Effector CD4-positive, alpha-beta T cell (primary cell): Measurements from ENCODE around the gene UPF3A.
A peak's percentile ranks its signal among the peaks of the same experiment; 100 is the strongest.

Experiments used
- DNase-seq: peaks from one replicate; pipeline ENCODE4 v3.0.0-alpha.2; 2020

Gene UPF3A

DNA sequence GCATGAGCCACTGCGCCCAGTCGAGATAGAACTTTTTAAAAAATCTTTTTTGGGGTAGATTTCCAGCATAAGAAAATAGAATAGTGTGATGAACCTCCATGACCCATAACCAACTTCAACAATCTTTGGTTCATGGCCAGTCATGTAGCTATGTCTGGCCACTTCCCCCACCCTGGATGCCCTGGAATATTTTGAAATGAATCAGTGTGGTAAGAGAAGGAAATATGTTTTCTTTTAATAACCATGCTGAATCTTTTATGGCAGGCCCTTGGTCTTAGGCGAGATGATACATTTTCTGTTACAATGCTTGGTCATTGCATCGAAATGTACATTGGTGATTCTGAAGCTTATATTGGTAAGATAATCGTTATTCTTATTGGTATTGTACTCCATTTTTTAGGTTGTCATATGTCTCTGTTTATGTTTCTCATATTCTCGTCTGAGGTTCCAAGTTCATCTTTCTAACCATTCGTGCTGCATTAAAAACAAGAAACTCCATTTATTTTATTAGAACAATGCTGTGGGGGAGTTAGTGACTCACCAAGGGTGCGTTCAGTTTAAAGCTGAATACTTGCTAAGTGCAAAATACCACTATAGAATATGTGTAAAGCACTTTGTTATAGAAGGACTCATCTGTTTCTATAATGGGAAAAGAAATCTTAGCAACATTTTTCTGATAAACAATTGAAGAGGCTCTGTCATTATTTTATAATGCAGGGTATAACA lies 16.4 kb upstream of the UPF3A start:
- DNase-seq, result no peak

DNA sequence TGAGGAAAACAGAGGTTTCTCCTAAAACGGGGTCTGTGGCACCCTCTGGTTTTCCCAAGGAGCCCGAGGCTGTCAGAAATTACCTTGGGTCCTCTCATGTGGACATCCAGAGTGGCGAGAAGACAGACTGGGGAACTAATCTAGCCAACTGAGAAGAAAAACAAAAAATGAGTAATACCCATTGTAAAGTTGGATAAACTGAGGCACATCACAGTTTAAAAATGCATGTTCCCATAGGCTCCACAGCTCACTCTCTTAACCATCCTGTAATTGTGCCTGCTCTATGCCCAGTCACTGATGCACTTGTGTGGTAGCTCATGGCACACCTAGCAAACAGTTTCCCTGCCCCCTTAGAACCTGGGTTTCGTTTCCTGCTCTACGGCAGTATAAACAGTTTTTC lies 15.2 kb upstream of the UPF3A start:
- DNase-seq, result no peak

GRCh38 chr13:114268344-114269280 lies 12.8 kb upstream of the UPF3A start:
- DNase-seq, result no peak

GRCh38 chr13:114269281-114269770 lies 12.1 kb upstream of the UPF3A start:
- DNase-seq, result no peak

GRCh38 chr13:114272977-114273376 lies 8.4 kb upstream of the UPF3A start:
- DNase-seq, result no peak

GRCh38 chr13:114275304-114275703 lies 6.1 kb upstream of the UPF3A start:
- no peak for DNase-seq

- DNase-seq, result no peak
Measured at GRCh38 chr13:114279146-114279545, 2.3 kb upstream of the UPF3A start.

DNA sequence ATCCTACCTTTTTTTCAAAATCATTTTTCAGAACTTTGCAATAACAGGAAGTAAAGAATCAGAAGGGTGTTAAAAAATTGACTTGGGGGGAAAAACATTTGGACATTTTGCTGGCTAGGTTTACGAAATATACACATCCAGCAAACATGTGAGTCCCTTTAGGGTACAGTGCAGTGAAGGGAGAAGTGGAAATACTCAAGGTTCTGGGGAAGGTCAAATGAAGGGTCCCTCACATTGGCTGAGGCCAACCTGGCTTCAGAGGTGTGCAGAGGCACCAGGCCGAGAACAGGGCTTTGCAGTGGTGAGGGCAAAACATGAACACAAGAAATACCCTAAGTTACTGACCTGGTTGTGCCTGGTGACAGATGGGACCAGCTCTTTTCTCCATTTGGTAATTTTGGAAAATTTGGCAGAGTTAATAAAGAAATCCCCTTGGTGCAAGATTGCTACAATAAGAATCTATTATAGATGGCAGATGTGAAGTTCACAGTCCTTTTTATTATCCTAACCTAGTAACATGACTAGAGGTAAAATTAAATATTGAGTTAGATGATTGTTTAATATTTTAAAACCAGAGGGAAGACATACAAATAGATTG lies 1.5 kb upstream of the UPF3A start:
- no peak for DNase-seq

GRCh38 chr13:114282041-114282670 lies 755 bp downstream of the UPF3A start:
- DNase-seq, result peak; percentile 55

GRCh38 chr13:114283576-114283975 lies 2.2 kb downstream of the UPF3A start:
- DNase-seq, result no peak

- DNase-seq, result no peak
Measured at GRCh38 chr13:114284680-114285079, 3.3 kb downstream of the UPF3A start.

GRCh38 chr13:114285166-114285808 lies 3.9 kb downstream of the UPF3A start:
- no peak for DNase-seq

- no peak for DNase-seq
Measured at GRCh38 chr13:114286808-114287207, 5.4 kb downstream of the UPF3A start.

DNA sequence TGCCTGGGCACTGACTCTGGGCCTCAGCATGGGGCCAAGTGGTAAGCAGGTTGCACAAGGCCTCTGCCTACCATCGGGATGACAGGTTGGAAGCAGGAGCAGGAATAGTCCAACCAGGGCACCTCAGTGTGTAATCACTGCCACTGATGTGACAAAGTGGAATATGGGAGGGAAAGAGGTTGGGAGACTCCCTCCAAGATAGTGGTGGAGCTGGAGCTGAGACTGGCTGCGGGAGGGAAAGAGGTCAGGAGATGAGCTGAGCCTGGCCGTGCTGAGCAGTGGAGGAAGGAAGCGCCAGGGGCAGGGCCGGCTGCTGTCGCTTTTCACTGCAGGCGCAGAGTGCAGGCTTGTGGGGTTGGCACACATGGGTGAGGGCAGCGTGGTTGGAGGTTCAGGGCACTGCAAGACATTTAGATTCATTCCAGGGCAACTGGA lies 6.8 kb downstream of the UPF3A start:
- DNase-seq, result no peak

DNA sequence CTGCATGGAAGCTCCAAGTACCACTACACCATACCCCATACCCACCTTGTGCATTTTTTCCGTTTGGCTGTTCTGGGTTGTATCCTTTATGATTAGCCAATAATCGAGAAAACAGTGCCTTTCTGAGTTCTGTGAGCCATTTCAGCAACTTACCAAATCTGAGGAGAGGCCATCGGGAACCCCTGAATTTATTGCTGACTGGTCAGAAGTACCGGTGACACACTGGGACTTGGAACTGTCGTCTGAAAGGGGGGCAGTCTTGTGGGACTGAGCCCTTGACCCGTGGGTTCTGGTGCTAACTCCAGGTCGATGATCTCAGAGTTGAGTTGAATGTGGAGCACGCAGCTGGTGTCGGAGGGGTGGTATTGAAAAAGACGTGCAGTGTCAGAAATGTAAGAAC lies 15.0 kb downstream of the UPF3A start:
- no peak for DNase-seq

DNA sequence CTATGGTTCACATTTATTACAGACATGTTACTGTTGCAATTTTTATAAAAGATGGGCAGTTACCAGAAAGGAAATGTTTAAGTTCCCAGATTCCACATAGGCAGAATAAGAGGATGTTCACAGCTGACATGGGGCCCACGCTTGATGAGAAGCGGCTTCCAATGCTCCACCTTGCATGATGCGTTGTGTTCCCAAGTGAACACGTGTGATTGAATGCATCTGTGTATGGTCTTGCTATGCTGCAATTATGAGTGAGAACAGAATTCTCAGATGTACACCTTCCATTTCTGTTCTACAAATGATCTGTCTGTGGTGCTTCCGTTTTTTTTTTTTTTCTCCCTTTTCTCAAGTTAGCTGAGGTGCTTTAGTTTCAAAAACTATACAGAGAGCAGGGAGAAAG lies 15.5 kb downstream of the UPF3A start:
- no peak for DNase-seq

DNA sequence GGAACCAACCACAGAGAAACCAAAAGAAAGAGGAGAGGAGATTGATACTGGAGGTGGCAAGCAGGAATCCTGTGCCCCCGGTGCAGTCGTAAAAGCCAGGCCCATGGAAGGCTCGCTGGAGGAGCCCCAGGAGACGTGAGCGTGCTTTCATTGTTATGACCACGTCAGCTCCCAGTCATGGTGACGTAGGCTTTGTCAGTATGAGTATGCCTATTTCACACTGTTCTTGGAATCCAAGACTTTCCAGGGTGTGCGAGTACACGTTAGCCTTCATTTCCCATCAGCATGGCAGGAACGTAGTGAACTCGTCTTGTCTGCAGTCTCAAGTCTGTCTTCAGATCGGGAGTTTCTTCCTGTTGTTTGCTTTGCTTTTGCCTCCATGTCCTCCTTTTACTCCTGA lies 17.5 kb downstream of the UPF3A start:
- DNase-seq, result no peak

- DNase-seq, result no peak
Measured at GRCh38 chr13:114299604-114300305, 18.4 kb downstream of the UPF3A start.

DNA sequence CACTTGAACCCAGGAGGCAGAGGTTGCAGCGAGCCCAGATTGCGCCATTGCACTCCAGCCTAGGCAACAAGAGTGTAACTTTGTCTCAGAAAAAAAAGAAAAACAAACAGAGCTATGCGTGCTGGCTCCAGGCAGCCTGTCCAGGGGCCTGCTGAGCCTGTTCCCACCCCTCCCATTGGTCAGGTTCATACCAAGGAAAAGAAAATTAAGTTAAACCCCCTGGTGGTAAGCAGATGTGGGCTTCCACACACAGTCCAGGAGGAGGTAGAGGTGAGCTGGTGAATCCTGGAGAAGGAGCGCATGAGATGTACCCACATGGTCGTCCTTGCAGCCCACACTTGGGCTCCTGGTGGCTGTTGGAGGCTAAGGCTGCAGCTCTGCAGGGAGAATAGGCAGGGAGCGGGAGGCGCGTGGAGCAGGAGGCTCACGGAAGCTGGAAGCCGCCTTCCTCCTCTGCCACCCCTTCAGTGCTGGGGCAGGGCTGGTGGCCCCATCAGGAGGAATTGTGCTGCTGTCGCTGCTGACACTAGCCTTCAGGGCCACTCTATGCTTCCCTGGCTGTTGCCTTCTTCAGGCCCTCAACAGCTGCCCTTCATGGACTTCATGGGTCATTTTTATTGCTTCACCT lies 22.4 kb downstream of the UPF3A start:
- no peak for DNase-seq

GRCh38 chr13:114304346-114305034 lies 23.1 kb downstream of the UPF3A start:
- no peak for DNase-seq

- DNase-seq, result no peak
Measured at GRCh38 chr13:114309086-114309485, 27.7 kb downstream of the UPF3A start.
